WERI-Rb-1 (cell line): Measurements from ENCODE around the gene SEMA4D.
A peak's percentile ranks its signal among the peaks of the same experiment; 100 is the strongest.

Experiments used
- DNase-seq: peaks from one replicate; pipeline ENCODE4 v3.0.0-alpha.2; 2020
- H3K27ac ChIP-seq: fragments of 250-450 bp; sonication (Bioruptor Pico); 2 replicates; pipeline ENCODE4 v1.5.1; 2020; ENCODE audit warnings: mild to moderate bottlenecking, moderate library complexity
- H3K27me3 ChIP-seq: fragments of 250-450 bp; sonication (Bioruptor Pico); 2 replicates; pipeline ENCODE4 v1.5.1; 2021; ENCODE audit warnings: mild to moderate bottlenecking, low read depth, moderate library complexity; ENCODE audit not compliant: insufficient read depth, severe bottlenecking
- H3K36me3 ChIP-seq: fragments of 250-450 bp; sonication (Bioruptor Pico); 2 replicates; pipeline ENCODE4 v1.5.1; 2020; ENCODE audit warnings: mild to moderate bottlenecking, moderate library complexity
- H3K4me3 ChIP-seq: 2 replicates; pipeline ENCODE4 v1.5.1; 2011; ENCODE audit warnings: low read depth, mild to moderate bottlenecking, control low read depth, low read length
- H3K9me3 ChIP-seq: fragments of 250-450 bp; sonication (Bioruptor Pico); 2 replicates; pipeline ENCODE4 v1.5.1; 2021; ENCODE audit warnings: mild to moderate bottlenecking, moderate library complexity; ENCODE audit not compliant: severe bottlenecking
- TF ChIP-seq, protein P1 (sequence below): IDR thresholded peaks from 2 replicates; pipeline ENCODE4 v1.5.1; 2011; ENCODE audit warnings: low read depth, mild to moderate bottlenecking, control low read depth, inconsistent platforms, low read length

The SEMA4D gene

GRCh38 chr9:89311346-89312221 is 186.3 kb downstream of the SEMA4D start:
- H3K27ac ChIP-seq = peak overlapping the region; percentile 91
- H3K9me3 ChIP-seq = no peaks in the 10 kb centered on the region
- peak overlapping the region; percentile 100 for H3K4me3 ChIP-seq
- peaks cover 48% of the 10 kb centered on the region for H3K36me3 ChIP-seq
- TF ChIP-seq, protein P1, sequence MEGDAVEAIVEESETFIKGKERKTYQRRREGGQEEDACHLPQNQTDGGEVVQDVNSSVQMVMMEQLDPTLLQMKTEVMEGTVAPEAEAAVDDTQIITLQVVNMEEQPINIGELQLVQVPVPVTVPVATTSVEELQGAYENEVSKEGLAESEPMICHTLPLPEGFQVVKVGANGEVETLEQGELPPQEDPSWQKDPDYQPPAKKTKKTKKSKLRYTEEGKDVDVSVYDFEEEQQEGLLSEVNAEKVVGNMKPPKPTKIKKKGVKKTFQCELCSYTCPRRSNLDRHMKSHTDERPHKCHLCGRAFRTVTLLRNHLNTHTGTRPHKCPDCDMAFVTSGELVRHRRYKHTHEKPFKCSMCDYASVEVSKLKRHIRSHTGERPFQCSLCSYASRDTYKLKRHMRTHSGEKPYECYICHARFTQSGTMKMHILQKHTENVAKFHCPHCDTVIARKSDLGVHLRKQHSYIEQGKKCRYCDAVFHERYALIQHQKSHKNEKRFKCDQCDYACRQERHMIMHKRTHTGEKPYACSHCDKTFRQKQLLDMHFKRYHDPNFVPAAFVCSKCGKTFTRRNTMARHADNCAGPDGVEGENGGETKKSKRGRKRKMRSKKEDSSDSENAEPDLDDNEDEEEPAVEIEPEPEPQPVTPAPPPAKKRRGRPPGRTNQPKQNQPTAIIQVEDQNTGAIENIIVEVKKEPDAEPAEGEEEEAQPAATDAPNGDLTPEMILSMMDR = no peak
- no peak for DNase-seq
- H3K27me3 ChIP-seq = no peaks in the 10 kb centered on the region
